SIG-M5 treated with dmso at 0.1 percent for 504 hours (cell line): ENCODE measurements around the gene PXDN.
A peak's percentile ranks its signal among the peaks of the same experiment; 100 is the strongest.

Source experiments
- DNase-seq: peaks from one replicate; lab custom pipeline; 2025; ENCODE audit not compliant: unreplicated experiment; lab: John Stamatoyannopoulos, UW

The PXDN gene

GRCh38 chr2:1756456-1756855 lies 12.1 kb upstream of the PXDN start:
- no peak for DNase-seq

GRCh38 chr2:1755436-1756191 lies 11.3 kb upstream of the PXDN start:
- DNase-seq = no peak

GRCh38 chr2:1754461-1755170 lies 10.3 kb upstream of the PXDN start:
- DNase-seq = no peak

- DNase-seq = no peak
These were observed 9.7 kb upstream of the PXDN start for GRCh38 chr2:1754046-1754445.

- DNase-seq = no peak
These were observed 8.4 kb upstream of the PXDN start for GRCh38 chr2:1752751-1753150.

GRCh38 chr2:1751767-1752725 lies 7.7 kb upstream of the PXDN start:
- DNase-seq = no peak

GRCh38 chr2:1750933-1751766 lies 6.8 kb upstream of the PXDN start:
- DNase-seq = peak; percentile 25

- DNase-seq = no peak
These were observed 6.1 kb upstream of the PXDN start for GRCh38 chr2:1750270-1750932.

- no peak for DNase-seq
These were observed 5.3 kb upstream of the PXDN start for GRCh38 chr2:1749489-1750119.

- no peak for DNase-seq
These were observed 4.6 kb upstream of the PXDN start for GRCh38 chr2:1748741-1749488.

GRCh38 chr2:1748176-1748740 lies 3.9 kb upstream of the PXDN start:
- DNase-seq = no peak

- DNase-seq = no peak
These were observed 3.0 kb upstream of the PXDN start for GRCh38 chr2:1747065-1747941.

- no peak for DNase-seq
These were observed 2.1 kb upstream of the PXDN start for GRCh38 chr2:1746174-1747064.

- DNase-seq = no peak
These were observed 1.1 kb upstream of the PXDN start for GRCh38 chr2:1745171-1746023.

GRCh38 chr2:1744151-1744445 lies 217 bp downstream of the PXDN start:
- DNase-seq = no peak
